ENCODE data around the gene SYNJ2.

The SYNJ2 gene

GRCh38 chr6:158124288-158124687 lies 142.6 kb downstream of the SYNJ2 start:
- DNase-seq (ENCODE audit: low read depth in 2 of 2) = no peak

- no peak for DNase-seq (ENCODE audit: low read depth in 2 of 2)
These were observed 143.6 kb downstream of the SYNJ2 start for GRCh38 chr6:158125271-158125670.

GRCh38 chr6:158131926-158132325 lies 150.3 kb downstream of the SYNJ2 start:
- no peak for DNase-seq (ENCODE audit: low read depth in 2 of 2)

GRCh38 chr6:158142789-158143188 lies 161.1 kb downstream of the SYNJ2 start:
- no peak for DNase-seq (ENCODE audit: low read depth in 2 of 2)

- no peak for DNase-seq (ENCODE audit: low read depth in 2 of 2)
These were observed 162.0 kb downstream of the SYNJ2 start for GRCh38 chr6:158143700-158144099.
